Stimulated activated CD4-positive, alpha-beta T cell treated with anti-CD3 and anti-CD28 coated beads, Interleukin-1b, Interleukin-23, amount 100 ng/mL, for 4 hours (primary cell): ENCODE measurements around the gene MFSD1.

ENCODE experiments used
- DNase-seq, 2 donors: peaks; one replicate each; pipeline ENCODE4 v3.0.0-alpha.2; 2020; ENCODE audit warnings: low read depth in 2 of 2

The MFSD1 gene

DNA sequence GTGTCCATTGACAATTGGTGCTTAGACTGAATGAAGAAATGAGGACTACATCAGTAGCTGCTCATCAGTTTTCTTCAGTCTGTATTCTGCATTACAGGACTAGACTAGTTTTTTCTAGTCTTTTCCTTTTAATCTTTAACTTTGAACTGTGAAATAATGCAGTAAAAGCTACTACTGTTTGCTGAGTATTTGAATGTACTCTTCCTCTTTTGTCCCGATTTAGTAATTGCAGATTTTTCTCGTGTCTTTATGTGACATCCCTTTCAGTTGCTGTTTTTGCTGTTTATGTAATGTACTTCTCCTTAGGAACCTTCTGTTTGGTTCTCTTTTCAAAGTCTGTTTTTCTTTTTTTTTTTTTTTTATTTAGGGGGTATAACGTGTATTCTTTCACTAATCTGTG lies 17.4 kb downstream of the MFSD1 start:
- DNase-seq = no peak

DNA sequence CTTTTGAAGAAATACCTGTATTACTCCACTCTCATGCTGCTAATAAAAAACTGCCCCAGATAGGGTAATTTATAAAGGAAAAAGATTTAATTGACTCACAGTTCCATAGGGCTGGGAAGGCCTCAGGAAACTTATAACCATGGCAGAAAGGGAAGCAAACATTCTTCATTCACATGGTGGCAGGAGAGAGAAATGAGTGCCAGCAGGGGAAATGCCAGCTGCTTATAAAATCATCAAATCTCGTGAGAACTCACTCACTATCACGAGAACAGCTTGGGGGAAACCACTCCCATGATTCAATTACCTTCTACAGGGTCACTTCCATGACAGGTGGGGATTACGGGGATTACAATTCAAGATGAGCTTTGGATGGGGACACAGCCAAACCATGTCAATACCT lies 18.7 kb downstream of the MFSD1 start:
- DNase-seq = no peak

DNA sequence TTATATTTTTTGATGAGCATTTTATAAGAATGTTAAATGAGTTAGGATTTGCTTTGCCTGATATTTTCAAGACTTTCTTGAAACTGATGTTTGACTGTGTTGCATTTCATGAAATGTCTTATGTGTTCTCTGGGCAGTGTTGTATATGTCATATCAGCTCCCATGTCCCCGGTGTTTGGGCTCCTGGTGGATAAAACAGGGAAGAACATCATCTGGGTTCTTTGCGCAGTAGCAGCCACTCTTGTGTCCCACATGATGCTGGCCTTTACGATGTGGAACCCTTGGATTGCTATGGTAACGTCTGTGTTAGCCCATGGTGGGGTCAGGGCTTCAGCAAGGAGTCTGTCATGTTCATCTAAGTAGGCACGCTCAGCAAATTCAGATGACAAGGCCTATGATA lies 20.0 kb downstream of the MFSD1 start:
- DNase-seq = no peak

DNA sequence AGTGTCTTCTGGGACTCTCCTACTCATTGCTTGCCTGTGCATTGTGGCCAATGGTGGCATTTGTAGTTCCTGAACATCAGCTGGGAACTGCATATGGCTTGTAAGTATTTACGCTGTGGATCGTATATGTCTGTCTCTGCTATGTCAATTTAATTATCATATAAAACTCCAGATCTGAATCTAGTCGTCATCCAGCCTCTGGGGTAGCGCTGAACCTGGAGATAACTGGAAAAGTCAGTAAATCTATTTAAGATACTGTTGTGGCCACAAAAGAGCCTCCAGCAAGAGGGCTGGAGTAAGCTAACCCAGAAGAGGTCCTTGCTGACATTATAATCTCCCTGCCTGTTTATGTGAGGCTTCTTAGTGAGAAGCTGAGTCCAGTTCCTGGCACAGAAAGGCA lies 21.6 kb downstream of the MFSD1 start:
- DNase-seq = no peak

DNA sequence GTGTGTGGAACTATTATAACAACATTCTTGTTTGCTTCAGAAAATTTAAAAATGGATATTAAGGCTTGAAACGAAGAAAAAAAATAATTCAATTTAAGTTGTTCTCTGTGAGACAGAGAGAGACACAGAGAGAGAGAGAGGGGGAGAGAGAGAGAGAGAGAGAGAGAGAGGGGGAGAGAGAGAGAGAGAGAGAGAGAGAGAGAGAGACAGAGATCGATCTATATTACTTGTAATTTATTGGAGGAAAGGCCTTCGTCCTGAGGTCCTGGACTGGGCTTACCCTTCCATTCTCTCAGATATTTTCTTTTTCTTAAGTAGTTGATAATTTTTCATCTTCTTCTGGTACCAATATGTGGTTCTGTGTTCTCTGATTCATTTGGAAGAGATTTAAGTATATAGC lies 25.9 kb downstream of the MFSD1 start:
- no peak for DNase-seq

DNA sequence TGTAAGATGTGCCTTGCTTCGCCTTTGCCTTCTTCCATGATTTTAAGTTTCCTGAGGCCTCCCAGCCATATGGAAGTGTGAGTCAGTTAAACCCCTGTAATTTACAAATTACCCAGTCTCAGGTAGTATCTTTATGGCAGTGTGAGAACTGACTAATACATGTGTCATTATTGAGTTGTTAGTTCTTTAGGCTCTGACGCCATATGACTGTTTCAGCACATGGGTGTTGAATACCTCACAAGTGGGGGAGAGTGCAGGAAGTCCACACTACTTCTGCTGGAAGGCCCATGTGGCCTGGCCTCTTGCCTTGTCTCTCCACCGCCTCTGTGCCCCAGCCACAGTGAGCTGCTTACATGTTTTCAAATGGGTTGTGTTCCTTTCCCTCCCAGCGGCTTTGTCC lies 28.5 kb downstream of the MFSD1 start:
- DNase-seq = no peak

DNA sequence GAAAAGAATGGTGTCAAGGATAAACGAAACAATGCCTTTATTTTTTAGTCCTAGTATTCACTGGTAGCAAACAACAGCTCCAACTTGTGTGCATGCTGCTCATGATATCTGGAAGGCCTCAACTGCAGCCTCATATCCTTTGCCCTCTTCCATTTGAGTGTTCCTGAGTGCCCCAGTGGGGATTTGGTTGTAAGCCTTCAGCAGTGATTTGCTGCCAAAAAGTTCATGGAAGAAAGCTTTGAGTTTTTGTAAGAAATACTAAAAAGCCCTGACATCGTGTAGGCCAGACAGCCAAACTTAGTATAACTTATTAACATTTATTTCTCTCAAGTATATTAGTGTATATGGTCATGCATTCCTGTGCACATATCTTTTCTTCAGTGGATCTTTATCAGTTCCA lies 30.0 kb downstream of the MFSD1 start:
- DNase-seq = no peak

DNA sequence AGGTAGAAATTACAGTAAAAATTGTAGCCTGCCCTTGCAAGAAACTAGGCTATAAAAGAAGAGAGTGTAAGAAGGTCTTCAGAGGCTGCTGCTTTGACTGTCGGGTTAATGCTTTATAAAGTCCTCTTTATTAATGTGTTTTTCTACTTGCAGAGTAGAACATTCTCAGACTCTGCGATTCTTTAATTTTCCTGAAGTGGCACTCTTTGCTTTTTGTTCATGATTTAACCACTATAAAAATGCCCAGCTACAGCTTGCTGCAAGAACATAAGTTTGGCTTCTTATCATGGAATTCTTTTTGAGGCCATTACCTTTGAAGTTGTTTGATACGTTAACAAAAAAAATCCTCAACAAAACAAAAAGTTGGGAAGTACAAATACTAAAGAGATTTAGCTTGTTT lies 33.8 kb downstream of the MFSD1 start:
- DNase-seq = no peak

DNA sequence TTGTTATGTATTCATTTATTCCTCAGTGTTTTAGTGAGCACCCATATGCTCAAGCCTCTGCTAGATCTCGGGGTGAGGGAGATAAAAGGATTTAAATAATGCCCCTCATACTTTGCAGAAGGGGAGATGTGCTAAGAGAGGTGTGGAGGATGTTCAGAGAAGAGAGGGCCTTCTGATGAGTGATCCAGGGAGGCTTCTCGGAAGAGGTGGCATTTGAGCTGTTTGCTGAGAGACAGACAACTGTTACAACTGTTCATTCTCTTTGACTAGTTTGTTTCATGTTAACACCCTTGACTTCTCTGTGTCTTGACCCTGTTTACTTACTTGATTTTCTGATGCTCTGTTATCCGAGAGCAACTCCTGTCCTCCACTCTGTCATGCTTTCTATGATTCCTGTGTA lies 34.5 kb downstream of the MFSD1 start:
- DNase-seq = no peak

DNA sequence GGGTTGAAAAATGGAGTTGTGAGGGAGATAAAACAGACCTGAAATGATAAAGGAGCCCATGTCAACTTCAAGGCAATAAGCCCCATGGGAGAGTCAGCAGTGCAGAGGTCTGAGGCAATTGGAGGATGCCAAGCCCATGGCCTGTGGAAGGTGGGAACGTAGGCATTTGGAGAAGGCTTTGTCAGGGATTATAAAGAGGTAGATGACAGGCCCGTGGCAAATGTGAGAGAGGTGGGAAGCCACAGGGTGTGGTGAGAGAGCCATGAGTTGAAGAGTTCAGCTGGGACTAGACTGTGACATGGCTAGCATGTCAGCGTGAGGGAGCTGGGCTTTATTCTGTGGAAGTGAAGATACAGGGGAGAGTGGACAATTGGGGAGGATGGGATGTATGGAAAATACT lies 35.4 kb downstream of the MFSD1 start:
- no peak for DNase-seq

DNA sequence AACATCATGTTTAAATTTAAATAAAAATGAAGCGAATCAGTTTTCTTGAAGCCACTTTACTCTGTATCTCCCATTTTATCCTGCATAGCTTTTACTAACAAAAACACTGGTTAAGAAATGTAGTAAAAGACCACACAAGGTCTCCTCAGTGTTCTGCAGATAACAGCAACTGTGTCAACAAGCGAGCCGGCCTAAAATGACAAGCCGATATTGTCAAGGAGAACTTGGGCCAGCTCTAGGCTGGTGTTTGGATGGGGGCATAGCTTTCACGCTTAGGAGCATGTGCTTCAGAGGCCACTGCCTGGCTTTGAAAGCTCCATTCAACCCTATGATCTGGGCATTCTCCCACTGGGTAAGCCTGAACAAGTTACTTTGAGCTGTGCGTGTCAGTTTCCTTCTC lies 38.1 kb downstream of the MFSD1 start:
- DNase-seq = no peak

DNA sequence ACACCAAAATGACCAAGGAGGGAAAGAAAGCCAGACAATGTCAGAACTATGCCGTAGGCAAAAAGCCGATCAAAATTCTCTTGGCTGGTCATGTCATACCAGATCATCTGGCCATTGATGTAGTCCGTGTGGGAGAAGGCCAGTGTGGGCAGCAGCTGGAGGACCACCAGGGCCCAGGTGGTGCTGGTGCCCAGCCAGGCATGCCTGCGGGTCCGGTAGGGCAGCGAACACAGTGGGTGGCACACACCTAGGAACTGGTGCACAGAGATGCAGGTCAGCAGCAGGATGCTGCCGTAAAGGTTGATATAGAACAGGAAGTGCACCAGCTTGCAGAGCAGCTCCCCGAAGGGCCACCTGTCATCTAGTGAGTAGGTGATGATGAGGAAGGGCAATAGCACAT lies 39.5 kb downstream of the MFSD1 start:
- DNase-seq = no peak

DNA sequence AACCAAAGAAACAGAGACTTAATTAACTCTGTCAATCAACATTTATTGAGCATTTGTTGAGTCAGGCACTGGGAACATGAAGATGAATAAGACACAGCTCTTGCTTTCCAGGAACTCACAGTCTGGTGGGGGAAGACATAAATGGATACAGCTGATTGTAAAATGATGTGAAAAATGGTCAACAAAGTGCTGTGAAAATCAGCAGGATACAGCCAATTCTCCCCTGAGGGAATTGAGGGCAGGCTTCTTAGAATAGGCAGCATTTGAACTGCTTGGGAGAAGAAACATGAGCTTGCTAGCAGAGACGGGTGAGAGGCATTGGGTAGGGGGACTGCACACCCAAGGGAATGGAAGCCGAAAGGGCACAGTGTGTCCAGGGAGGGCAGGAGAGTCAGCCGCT lies 41.1 kb downstream of the MFSD1 start:
- no peak for DNase-seq

DNA sequence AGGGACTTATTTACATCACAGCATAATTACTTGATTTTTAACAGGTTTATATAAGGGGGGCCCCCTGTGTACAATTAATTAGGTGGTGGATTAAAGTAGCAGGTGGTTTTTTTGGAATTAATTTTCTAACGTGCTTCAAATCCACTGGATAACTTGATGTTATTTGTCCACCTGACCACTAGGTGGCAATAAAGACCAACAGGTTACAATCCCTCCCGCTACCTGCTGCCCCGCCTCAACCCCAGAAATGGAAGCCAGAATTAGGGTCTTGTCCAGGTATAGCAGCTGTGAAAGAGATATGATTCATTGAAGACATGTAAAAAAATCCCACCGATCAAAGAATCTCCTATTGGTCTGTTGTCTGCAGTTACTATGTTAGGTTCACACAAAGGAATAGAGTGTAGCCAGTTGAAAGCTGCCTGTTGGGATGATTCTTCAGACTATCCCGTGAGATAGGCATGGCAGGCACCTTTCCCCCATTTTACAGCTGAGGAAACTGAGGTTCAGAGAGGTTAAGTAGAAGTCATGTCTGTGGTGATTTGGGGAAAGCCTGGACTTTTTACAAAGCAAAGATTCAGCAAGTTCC lies 44.0 kb downstream of the MFSD1 start:
- DNase-seq = peak in 1 of 2 donors; percentile 1

DNA sequence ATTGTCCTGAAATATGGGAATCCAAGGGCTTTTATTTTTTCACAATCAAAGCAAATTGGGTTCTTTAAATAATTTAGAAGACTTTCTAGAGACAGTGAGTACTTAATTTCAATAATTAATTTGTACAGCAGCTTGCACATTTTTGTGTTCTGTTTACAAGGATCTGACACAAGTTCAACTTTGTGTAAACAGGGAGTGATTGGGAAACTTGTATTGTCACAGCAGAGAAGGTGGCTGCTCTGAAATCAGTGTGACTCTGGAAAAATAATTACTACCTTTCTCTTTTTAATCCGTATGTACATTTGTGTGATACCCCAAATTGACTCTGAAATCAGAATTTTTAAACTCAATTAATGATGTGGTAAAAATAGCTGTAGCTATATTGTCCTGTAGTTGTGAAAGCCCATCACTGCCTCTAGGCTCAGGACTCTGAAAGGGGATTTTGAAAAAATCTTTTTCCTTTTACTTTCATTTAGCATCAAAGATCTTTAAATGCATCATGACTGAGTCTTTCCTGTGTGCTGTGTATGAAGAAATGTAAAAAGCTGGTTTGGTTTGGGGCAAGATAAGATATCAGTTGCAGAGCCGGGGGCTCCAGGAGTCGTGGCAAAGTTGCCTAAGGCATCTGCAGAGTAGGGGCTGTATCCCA lies 45.1 kb downstream of the MFSD1 start:
- DNase-seq = no peak

DNA sequence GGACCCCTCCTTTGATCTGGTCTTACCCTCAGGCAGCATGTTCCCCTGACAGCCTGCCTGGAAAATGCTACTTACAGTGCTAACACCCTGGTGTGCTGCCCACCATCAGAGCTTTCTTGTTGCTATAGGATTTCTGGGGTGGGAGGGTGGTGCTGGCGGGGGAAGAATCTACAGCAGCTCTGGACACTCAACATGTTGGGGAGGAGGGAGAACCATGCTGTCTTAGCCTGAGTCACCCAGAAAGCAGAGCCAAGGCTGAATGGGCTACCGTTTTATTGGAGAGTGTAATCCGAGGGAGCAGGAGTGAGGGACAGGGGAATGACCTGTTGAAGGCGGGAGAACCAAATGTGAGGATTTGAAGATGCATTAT lies 45.6 kb downstream of the MFSD1 start:
- DNase-seq = no peak

DNA sequence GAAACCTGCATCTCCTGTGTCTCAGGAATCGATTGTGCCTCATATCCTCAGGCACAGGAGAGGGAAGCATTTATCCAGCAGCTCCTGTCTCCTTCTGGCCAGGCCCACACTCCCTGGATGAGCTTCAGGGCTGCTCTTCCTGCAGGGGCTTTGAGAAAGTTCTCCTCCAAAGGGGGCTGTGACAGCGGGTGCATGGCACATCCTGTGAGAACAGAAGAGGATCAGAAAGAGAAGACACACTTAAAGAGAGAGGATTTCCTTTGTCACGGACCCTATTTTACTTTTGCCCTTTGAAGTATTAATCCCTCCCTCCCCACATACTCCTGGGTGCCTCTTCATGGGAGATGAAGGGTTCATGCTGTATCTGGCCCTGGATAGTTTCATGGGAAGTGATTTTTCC lies 46.0 kb downstream of the MFSD1 start:
- DNase-seq = no peak

DNA sequence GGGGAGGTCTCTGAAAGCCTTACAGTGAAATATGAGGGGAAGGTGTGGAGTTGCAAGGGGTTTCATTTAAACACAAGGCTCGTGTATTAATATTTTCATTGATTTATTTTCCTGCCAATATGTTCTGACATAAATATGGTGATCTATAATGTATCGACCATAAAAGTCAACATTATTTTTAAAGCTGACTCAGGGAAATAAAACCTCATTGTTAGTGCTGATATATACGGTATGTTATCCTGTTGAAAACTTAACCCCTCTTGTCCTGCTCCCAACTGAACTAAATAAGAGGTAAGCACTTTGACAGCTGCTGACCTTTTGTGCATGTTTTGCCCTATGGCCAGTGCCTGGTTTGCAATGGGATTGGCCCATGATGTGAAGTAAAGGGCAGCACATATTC lies 47.9 kb downstream of the MFSD1 start:
- DNase-seq = no peak

DNA sequence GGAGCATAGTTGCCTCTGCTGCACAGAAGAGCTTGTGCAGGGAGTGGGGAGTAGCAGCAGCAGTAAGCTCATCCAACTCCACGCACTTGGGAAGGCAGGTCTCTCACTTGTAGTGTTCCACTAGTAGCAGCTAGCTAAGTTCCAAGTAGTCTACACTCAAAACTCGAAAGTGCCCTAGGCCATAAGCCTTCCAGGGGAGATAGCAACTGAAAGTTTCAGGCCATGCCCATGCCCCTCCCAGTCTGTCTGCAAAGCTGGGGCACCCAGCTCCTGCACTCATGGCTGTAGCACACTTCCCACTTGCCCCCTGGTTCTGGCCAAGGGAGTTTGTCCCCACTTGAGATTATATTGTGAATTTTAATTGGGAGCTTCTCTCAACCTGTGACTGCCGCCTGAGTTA lies 57.5 kb downstream of the MFSD1 start:
- DNase-seq = no peak

DNA sequence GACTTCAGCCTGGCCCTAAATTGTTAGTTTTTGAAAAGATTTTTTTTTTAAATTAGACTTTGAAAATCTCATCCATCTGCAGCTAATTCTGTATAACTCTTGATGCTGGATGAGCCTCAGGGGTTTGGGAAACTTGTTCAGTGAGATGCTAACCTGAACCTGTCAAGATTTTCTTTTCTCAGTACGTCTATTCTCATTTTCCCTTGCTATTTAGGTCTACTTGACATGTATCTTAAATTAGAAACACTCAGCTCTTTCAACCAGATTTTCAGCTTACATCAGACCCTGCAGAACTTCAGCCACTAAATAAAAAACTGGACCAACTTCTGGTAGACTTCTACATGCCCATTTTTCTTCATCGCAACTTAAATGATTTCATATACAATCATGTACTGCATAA lies 61.4 kb downstream of the MFSD1 start:
- DNase-seq = no peak

DNA sequence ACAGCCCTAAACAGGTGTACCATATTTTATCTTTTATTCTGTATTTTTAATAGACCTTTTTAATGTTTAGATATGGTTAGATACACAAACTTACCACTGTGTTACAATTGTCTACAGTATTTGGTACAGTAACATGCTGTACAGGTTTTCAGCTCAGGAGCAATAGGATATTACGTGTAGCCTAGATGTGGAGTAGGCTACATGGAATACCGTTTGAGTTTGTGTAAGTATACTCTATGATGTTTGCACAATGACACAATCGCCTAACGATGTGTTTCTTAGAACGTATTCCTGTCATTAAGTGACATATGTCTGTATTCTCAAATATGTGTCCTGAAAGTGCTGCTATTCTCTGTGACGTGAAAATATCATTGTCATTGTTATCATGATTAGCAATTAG lies 62.6 kb downstream of the MFSD1 start:
- DNase-seq = no peak

DNA sequence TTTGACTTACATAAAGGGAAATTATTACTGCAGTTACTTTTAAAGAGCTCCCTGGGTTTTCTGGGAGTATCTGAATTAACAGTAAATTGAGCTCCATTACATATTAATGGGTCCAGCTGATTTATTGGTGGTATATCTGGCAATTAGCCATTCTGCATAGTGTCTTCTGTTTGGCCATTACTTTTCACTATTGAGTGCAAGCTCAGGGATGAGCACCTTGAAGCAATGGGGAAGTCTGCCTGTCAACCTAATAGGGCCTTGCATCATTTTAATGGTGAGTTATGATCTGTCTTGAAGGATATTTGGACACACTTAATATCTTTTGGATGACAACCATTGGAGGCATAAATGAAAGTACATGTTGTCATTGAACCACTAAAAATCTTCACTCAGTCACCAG lies 73.8 kb downstream of the MFSD1 start:
- DNase-seq = no peak
